ENCODE results near the gene RACGAP1.
A peak's percentile ranks its signal among the peaks of the same experiment; 100 is the strongest.

Gene RACGAP1

DNA sequence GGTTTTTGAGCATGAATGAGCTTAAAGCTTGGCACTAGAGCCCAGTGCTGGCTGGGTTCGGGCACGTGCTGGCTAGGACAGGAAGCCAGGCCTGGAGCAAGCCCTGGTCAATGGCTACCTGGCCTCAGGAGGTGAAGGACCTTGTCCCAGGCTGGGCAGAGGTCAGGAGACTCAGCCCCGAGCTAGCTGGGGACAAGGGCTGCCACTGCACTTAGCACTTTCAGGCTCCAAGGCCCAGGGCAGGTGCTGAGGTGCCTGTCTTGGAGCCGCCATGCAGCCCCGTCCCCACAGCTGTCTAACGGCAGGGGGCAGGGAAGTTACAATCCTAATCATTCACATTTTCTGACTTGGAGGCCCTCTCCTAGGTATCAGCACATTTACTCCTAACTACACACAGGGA, 56.8 kb downstream of the RACGAP1 start:
- peak in 1 of 14 donors; percentile 45 for DNase-seq

DNA sequence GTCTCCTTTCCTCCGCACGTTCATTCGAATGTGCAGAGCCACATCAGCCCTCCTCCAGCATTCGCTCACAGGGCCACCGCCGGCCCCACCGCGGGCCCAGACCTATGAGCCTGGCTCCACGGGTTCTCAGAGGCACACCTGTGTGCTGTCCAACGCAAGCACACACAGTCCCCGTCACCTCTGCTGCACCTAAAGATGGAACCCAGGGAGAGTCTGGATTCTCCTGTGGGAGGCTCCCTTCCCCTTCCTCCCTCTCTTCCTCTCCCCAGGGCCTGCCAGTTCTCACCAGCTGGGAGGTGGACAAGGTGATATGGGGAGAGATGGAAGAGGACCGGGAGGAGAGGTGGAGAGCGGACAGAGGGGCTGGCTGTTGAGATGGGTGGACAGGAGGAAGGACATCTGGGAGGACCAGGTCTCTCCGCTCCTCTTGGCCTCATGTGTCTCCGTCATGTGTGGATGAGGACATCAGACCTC, 57.5 kb downstream of the RACGAP1 start:
- no peak for DNase-seq

DNA sequence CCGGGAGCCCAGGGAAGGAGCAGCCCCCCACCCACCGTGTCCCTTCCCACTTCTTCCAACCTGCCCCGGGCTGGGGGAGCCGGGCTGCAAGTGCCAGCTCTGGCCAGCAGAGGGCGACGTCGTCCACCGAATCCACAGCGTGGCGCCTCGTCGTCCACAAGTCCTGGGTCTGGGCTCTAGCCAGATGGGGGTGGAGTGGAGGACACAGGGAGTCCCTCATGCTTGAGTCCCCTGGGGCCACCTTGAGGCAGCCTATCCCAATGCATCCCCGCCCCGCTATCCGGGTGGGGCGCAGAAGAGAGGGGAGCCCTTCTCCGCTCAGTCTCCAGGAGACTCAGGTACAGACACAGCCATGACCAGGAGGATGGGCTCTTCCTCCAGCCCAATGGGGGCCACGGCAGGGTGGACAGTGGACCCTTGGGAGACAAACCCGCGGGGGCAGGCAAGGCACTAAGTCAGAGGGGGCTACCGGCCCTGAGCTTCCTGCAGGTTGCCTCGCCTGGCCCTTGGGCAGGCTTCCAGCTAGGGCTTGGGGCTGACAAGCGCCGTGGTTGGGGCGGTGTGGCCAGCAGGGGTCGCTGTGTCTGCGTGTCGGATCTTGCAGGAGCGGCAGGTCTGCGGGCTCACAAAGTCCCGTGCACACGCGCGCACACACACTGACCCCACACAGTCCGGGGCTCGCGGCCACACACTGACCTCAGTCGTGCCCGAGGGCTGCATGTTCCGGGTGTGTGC, 58.1 kb downstream of the RACGAP1 start:
- DNase-seq = peak; percentile 25 to 96 (median 85)

DNA sequence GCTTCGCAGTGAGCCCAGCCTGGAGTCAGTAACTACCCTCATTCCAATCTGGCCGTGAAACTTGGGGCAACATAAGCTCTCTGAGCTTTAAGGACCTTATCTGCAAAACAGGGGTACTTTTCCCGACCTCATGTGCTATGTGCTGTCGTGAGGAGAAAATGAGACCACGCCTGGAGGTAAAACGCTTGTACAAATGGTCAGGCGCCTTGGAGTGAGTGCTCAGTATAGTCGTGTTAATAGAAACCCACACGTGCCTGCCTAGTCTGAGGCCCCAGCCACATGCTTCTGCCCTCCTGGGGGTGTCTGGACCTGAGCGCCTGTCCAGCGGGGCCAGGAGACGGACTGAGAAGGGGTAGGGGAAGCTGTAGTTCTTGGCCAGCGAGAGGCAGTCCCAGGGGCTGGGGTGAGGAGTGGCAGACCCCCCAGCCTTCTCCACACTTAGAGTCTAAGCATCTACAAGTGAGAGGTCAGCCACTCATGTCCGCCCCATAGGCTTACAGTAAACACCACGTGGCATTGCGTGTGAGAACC, 58.7 kb downstream of the RACGAP1 start:
- no peak for DNase-seq

DNA sequence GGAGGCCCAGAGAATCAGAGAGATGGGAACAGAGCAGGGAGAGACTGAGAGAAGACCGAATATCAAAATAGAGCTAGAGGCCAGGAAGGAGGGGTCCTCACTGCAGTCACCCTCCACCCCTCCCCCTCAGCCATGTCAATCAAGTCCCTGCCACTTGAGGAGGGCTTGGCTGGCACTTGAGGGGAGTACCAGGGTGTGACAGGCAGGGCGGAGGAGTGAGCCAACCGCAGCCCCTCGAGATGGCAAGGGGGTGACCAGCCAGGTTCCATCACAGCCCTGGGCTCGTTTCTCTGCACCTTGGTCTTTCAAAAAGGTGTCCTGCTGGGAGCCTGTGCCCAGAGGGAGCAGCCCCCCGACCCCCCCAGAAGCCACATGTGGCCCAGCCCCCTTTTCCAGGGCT, 59.5 kb downstream of the RACGAP1 start:
- no peak for DNase-seq

DNA sequence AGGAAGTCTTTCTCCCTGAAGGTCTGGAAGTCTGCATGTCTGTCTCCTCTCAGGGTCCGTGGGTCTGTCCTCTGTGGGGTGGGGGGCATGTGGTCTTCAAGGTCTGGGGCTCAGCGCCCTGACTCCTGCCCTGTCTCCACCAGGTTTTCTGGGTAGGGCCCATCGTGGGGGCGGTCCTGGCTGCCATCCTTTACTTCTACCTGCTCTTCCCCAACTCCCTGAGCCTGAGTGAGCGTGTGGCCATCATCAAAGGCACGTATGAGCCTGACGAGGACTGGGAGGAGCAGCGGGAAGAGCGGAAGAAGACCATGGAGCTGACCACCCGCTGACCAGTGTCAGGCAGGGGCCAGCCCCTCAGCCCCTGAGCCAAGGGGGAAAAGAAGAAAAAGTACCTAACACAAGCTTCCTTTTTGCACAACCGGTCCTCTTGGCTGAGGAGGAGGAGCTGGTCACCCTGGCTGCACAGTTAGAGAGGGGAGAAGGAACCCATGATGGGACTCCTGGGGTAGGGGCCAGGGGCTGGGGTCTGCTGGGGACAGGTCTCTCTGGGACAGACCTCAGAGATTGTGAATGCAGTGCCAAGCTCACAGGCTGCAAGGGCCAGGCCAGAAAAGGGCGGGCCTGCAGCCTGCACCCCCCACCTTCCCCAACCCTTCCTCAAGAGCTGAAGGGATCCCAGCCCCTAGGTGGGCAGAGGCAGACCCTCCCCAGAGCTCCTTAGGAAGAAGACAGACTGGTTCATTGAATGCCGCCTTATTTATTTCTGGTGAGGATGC, 60.3 kb downstream of the RACGAP1 start:
- no peak for DNase-seq

DNA sequence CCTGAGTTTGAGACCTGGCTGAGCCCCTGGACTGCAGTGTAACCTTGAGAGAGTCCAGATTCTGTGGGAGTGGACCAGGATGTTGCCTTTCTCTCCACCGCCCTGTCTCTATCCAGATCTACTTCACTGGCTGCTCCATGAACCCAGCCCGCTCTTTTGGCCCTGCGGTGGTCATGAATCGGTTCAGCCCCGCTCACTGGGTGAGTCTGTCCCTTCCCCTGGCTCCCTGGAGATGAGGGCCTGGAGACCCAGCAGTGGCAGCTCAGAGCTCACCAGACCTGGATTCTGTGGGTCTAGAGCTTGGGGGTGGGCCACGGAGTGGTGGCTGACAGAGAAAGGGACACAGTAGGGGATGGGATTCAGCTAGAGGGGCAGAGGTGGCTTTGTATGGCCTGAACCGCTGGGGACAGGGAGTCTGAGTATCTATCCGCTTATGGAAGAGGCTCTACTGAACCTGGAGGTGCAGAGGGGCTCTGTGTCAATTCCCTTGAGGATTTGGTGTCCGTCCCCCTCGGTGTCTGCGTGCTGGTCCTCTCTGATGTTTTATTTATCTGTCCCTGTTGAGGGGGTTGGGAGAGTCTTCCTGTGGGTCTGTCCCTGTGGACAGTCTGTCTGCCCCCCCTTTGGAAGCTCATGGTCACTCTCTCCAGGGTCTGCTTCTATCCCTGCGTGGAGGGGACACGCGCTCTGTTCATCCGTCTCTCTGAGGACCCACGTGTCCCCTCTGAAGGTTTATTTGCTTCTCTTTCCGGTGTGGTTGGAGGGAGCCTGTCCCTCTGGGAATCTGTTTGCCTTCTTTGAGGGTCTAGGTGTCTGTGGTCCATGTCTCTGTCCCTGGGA, 61.1 kb downstream of the RACGAP1 start:
- no peak for DNase-seq

DNA sequence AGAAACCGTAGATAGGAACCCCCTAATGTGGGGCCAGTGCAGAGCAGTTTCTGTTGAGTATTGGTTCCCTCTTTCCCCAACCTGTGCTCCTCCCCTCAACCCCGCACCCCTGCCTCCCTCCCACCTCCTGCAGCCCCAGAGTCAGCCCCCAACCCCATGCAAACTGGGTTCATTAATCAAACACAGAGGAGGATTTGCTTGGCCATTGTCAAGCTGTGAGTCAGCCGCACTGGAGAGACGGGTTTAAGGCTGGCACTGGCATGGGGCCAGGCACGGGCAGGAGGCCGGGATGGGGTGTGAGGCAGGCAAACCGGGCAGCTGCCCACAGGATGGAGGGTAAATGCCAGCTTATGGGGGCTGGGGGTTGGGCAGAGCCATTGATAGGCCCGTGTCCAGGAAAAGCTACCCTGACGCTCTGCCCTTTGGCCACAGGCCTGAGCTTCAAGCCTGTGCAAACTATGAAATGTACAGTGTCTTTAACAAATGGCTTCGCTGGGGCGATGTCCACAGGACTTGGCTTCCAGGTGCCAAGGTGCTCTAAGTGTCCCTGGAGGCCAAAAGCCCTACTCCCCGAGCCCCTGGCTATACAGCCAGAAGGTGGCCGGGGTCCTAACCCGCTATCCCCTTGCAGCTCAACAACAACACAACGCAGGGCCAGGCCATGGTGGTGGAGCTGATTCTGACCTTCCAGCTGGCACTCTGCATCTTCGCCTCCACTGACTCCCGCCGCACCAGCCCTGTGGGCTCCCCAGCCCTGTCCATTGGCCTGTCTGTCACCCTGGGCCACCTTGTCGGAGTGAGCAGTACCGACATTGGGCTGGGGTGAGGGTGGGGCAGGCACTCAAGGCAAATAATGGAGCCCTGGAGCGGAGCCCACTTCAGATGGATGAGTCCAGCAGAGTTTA, 62.2 kb downstream of the RACGAP1 start:
- peak in 6 of 14 donors; percentile 10 to 67 (median 22) for DNase-seq

DNA sequence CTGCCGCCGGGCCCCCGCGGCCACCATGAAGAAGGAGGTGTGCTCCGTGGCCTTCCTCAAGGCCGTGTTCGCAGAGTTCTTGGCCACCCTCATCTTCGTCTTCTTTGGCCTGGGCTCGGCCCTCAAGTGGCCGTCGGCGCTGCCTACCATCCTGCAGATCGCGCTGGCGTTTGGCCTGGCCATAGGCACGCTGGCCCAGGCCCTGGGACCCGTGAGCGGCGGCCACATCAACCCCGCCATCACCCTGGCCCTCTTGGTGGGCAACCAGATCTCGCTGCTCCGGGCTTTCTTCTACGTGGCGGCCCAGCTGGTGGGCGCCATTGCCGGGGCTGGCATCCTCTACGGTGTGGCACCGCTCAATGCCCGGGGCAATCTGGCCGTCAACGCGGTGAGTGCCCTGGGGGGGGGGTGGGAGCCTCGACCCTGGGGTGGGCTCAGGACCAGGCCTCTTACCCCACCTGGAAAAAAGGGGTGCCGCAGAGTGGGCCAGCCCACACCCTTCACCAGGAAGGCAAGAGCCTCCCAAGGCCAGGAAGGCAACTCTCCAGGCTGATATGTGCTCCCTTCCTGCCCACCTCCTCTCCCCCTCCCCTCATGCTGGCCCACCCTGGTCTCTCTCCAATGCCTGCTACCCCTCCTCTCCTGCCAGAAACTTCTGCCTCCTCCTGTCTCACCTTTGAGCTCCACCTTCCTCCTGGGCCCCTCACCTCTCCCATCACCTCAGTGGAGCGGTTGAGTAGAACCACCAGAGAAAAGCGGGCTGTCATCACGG, 63.1 kb downstream of the RACGAP1 start:
- DNase-seq = no peak

DNA sequence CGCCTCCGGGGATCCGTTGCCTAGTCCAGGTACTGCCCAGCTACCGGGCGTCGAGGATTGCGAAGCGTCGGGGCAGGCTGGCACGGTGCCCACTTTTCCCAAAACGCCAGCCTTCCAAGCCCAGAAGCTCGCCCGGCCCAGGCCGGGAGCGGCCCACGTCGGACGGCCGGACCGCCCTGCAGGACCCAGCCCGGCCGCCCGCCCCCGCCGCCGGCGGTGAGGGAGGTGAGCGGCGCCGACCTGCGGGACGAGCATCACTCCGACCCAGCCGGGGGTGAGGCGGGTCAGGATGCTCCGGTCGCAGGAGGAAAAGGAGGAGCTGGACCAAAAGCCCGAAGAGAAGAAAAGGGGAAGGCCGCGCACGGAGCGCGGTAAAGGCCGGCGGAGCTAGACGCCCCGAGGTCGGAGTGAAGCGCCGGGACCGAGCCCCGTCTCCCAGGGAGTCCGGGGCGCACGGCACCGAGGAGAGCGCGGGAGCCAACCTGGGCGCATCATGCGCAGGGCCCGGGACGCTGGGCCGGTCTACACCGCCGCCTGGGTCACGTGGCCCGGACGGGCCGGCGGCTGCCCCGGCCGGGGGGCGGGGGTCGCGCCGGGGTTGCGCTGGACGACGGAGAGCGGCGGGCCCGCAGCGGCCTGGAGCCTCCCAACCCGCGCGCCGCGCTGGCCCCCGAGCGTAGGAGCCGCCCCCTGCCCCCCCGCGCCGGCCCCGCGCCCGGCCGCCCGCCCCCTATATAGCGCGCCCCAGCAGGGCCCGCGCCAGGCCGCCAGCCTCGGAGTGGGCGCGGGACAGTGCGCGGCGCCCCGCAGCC, 64.0 kb downstream of the RACGAP1 start, which contains the start of gene AQP5:
AQP5 (plus strand) TSS at position 762 of the 812 bp plus-strand sequence. CDS start 146 bp downstream, outside the sequence.
- DNase-seq = no peak

DNA sequence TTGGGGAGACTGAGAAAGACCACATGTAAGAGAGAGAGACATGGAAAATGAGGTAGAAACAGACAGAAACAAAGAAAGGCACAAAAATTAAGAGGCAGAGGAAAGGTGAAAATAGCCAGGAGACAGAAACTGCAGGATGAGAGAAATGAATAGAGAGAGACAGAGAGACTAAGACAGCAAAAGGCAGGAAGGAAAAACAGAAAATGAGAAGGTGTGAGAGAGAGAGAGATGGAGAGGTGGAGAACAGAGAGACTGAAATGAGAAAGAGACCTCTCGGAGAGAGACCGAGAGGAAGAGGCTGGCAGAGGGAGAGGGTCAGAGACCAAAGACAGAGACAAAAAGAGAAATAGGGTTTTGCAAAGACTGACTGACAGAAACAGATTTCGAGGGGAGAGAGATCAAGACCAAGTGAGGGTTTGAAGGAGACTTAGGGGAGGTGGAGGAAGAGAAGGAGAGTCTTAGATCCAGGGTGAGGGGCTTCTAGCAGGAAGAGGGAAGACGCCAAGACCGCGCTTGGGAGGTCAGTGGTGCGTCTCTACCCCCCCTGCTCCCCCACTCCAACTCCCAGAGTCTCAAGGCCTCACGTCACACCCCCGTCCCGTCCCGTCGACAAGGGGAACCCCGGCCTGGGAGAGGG, 64.7 kb downstream of the RACGAP1 start:
- DNase-seq = no peak

DNA sequence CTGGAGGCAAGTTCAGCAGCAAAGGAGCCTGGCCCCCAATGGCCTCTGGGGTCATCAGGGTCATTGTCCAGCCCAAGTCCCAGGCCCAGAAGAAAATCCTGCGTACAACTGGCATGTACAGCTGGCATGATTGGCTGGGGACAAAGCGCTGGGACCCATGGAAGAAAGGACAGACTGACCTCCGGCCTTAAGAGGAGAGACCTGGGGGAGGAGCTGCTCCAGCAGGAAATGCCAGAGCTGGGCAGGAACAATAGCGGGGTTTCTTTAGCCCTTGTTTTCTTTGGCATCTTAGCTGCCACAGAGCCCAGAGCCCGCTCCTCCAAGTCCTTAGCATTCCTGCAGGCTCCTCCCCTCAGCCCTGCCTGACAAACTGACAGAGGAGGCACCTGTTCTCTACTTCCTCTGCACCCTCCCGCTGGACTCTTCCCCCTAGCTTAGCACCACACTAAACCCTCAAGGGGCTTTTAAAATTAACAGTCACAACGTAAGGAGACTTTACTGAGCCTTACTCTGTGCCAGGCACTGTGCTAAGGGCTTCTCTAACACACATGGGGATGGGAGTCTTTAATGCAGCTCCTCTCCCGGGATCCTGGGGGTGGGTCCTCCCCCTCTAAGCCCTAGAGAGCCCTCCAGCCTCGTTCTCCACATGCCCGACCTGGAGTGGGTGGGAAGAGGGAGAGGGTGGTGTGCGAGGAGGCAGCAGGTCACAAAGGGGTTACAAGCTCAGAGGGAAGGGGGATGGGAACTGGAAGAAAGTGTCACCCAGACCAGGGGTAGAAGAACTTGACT, 65.4 kb downstream of the RACGAP1 start:
- DNase-seq = no peak

DNA sequence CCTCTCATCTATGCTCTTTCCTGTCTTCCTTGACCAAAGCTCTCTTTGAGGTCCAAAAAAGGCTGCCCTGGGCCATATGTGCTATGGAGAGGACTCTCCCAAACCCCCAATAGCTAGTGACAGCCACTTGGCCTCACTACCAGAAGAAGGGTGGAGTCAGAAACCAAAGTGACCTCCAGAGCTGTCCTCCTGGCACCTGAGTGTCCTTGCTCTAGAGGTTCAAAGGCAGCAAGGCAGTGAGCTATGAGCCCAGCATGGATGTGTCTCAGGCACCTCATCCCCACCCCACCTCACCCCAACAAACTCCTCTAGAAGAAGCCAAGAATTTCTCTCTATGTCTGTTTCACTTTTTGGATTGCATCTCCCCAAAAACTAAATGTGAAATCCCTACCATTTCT, 67.7 kb downstream of the RACGAP1 start:
- DNase-seq = no peak

DNA sequence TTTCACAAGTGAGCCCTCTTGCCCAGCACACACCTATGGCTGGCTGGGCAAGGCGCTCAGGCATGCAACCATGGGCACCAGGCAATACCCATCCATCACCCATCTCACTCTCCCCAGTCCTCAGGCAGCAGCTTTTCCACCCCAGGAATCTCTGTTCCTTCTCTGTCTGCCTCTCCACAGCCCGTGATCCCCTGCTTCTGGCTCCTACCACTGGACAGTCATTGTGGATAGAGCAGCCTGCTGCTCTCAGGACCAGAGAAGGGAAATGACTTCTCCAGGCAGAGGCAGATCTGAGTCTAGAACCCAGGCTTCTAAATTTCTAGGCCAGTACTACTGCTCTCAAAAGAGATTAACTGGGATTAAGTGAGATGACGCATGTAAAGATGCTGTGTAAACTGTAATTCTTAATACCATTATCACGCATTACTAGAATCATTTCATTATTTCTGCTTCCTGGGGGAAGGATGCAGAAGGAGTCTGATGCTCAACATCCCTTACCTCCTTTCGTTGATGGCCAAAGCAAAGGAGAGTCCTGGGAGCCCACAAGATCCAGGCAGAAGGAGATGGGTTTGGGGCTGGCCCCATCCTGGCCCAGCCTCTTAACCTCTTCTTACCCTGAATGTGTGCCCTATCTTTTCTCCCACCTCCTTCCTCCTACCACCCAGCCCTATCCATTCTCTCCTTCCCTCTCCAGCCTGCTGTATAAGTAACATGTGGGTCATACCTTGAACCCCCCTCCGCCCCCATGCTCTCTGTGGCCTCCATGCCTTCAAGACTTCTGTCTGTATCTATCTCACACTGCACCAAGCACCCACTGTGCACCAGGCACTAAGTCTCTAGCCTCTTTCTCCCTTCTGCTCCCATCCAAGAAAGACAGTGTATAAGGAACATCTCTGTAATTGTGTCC, 68.4 kb downstream of the RACGAP1 start:
- no peak for DNase-seq

DNA sequence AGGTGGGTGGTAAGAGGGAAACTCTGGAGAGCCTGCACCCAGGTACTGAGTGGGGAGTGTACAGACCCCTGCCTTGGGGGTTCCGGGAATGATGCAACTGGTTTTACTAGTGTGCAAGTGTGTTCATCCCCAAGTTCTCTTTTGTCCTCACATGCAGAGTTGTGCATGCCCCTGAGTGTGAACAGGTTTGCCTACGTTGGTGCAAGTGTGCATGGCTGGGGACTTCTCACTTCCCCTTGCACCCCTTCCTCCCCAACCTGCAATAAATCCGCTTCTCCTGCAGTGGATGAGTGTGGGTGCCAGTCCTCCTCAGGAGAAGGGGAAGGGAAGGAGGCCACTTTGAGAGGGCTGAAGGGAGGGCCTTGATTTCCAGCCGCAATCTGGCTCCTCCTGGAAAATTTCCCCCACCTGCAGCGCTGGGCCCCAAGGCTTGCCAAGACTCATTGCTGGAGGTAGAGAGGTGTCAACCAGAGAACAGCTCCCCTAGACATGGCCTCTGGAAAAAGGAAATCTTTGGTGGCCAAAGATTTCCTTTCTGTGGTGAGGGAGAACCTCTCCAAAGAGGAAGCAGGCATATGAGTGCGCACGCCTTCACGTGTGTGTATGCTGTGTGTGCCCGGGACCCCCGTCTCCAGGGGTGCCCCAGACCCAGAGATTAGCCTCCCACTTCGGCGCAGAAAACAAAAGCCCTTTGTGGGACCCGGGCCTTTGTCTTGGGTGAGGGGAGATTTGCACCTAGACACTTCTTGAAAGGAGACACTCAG, 69.2 kb downstream of the RACGAP1 start:
- DNase-seq = no peak
